GM19397 (cell line): ENCODE data around the gene PTPRC.
A peak's percentile ranks its signal among the peaks of the same experiment; 100 is the strongest.

Experiments
- ATAC-seq: cut with Tn5 transposase; IDR thresholded peaks from one replicate; pipeline ENCODE4 v1.9.1; 2021; ENCODE audit warnings: mild to moderate bottlenecking, moderate library complexity; ENCODE audit not compliant: unreplicated experiment

The PTPRC gene

DNA sequence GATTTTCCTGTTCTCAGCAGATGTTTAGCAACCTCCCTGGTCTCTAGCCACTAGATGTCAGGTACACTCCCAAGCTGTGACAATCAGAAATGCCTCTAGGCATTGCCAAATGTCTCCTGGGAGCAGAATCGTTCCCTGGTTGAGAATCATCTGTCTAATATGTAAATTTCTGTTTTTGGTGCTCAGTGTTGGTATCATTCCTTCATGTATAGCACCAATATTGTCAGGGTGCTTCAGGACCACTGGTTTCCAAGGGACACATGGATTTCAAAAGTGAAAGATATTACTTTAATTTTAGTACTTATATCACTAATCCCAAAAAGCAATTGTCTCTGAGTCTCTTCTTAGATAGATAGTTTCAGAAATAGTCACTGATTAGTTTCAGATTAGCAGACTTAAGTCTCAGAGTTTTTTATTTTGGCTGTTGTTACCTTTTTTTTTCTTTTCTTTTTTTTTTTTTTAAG, 160.1 kb downstream of the PTPRC start:
- peak; percentile 66 for ATAC-seq

GRCh38 chr1:198805498-198806151, 166.8 kb downstream of the PTPRC start:
- ATAC-seq = no peak

- ATAC-seq = no peak
These were observed 168.0 kb downstream of the PTPRC start for GRCh38 chr1:198806861-198807260.
